ENCODE results near the gene PALM3.

PALM3 gene

DNA sequence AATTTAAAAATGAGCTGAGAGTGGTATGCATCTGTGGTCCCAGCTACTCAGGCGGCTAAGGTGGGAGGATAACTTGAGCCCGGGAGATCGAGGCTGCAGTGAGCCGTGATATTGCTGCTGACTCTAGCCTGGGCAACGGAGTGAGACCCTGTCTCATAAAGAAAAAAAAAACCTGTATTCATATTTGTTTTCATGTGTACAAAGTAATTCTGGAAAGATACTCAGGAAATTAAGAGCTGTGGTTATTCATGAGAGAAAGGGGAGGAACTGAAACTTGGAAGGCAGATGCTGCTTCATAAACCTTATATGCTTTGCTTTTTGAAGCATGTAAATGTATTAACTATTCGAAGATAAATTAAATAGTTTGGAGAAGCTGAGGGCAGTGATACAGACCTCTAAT is 42.8 kb downstream of the PALM3 start:
- no peak for DNase-seq (ENCODE audit: extremely low spot score)
- TF ChIP-seq FOXM1 (IDR thresholded peaks at IDR 0.05; ENCODE audit: borderline replicate concordance), result no peak
- POLR2A ChIA-PET, result interaction anchor here (2.2 to 2.4 kb wide), 2 partner anchors 12 kb away, joined by 7 read pairs; partner anchors contain the start of genes IL27RA and RFX1
- CTCF ChIA-PET, result interaction anchor here (1.2 kb wide), 1 partner anchor 13 kb away, joined by 3 read pairs; the partner anchor contains the start of gene IL27RA

GRCh38 chr19:14015524-14016035 is 46.3 kb downstream of the PALM3 start:
- TF ChIP-seq, protein P1, sequence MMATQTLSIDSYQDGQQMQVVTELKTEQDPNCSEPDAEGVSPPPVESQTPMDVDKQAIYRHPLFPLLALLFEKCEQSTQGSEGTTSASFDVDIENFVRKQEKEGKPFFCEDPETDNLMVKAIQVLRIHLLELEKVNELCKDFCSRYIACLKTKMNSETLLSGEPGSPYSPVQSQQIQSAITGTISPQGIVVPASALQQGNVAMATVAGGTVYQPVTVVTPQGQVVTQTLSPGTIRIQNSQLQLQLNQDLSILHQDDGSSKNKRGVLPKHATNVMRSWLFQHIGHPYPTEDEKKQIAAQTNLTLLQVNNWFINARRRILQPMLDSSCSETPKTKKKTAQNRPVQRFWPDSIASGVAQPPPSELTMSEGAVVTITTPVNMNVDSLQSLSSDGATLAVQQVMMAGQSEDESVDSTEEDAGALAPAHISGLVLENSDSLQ (IDR thresholded peaks at IDR 0.05), result no peak
- TF ChIP-seq FOXK2 (IDR thresholded peaks at IDR 0.05), result no peak
- TF ChIP-seq SP1 (IDR thresholded peaks at IDR 0.05), result no peak
- TF ChIP-seq BHLHE40 (IDR thresholded peaks at IDR 0.05; ENCODE audit: borderline replicate concordance), result no peak
- no peak for TF ChIP-seq NFRKB (IDR thresholded peaks at IDR 0.05)
- no peak for TF ChIP-seq FOXM1 (IDR thresholded peaks at IDR 0.05; ENCODE audit: borderline replicate concordance)
- TF ChIP-seq SUZ12 (IDR thresholded peaks at IDR 0.05), result no peak
- TF ChIP-seq ELF4 (IDR thresholded peaks at IDR 0.05), result no peak
- no peak for TF ChIP-seq ZNF384 (IDR thresholded peaks at IDR 0.05)
- TF ChIP-seq HDGF (IDR thresholded peaks at IDR 0.05; ENCODE audit: borderline replicate concordance), result no peak
- no peak for TF ChIP-seq L3MBTL2 (conservative IDR thresholded peaks at IDR 0.05)
- TF ChIP-seq LEF1 (IDR thresholded peaks at IDR 0.05; ENCODE audit: borderline replicate concordance), result no peak
- no peak for TF ChIP-seq CTBP1 (IDR thresholded peaks at IDR 0.05; ENCODE audit: borderline replicate concordance)
- ChIA-PET POLR2A (interaction anchor here (1.0 kb wide), 1 partner anchor 9 kb away, joined by 5 read pairs; the partner anchor contains the start of gene RFX1), CTCF (no interaction called here)
- DNase-seq (ENCODE audit: extremely low spot score), result no peak

DNA sequence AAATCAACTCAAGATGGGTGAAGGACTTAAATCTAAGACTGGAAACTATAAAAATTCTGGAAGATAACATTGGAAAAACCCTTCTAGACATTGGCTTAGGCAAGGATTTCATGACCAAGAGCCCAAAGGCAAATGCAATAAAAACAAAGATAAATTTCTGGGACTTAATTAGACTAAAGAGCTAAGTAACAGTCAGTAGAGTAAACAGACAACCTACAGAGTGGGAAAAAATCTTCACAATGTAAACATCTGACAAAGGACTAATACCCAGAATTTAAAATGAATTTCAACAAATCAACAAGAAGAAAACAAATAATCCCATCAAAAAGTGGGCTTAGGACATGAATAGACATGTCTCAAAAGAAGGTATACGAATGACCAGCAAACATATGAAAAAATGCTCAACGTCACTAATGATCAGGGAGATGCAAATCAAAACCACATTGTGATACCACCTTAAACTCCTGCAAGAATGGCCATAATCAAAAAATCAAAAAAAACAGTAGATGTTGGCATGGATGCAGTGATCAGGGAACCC is 49.4 kb downstream of the PALM3 start:
- TF ChIP-seq HDGF (IDR thresholded peaks at IDR 0.05; ENCODE audit: borderline replicate concordance), result no peak
- ChIA-PET POLR2A (no interaction called here), CTCF (no interaction called here)
- DNase-seq (ENCODE audit: extremely low spot score), result no peak

- TF ChIP-seq, protein P1 (IDR thresholded peaks at IDR 0.05), result no peak
- TF ChIP-seq LEF1 (IDR thresholded peaks at IDR 0.05; ENCODE audit: borderline replicate concordance) (peak; percentile 86), FOXK2 (IDR thresholded peaks at IDR 0.05) (no peak), L3MBTL2 (conservative IDR thresholded peaks at IDR 0.05) (peak; percentile 42; the same call in 1 of the 2 replicates), NFRKB (IDR thresholded peaks at IDR 0.05) (no peak), ZNF384 (IDR thresholded peaks at IDR 0.05) (no peak), HDGF (IDR thresholded peaks at IDR 0.05; ENCODE audit: borderline replicate concordance) (no peak), ARNT (IDR thresholded peaks at IDR 0.05) (peak; percentile 56; the same call in 1 of the 2 replicates), SUZ12 (IDR thresholded peaks at IDR 0.05) (no peak), FOXA1 (IDR thresholded peaks at IDR 0.05) (no peak), FOXM1 (IDR thresholded peaks at IDR 0.05; ENCODE audit: borderline replicate concordance) (peak; percentile 55; the same call in 1 of the 2 replicates), ELF4 (IDR thresholded peaks at IDR 0.05) (peak; percentile 20; the same call in 1 of the 2 replicates), TARDBP (IDR thresholded peaks at IDR 0.05) (peak; percentile 98), SP1 (IDR thresholded peaks at IDR 0.05) (no peak), CTBP1 (IDR thresholded peaks at IDR 0.05; ENCODE audit: borderline replicate concordance) (peak; percentile 63; the same call in 1 of the 2 replicates), BHLHE40 (IDR thresholded peaks at IDR 0.05; ENCODE audit: borderline replicate concordance) (no peak)
- ChIA-PET CTCF (interaction anchor here (0.6 to 1.3 kb wide), 2 partner anchors 16 to 36 kb away, joined by 3 to 5 read pairs; no protein-coding TSS in a partner anchor), POLR2A (interaction anchor here (0.7 to 2.5 kb wide), 16 partner anchors 8 to 275 kb away, joined by 3 to 16 read pairs (median 4); partner anchors contain the start of genes DCAF15, IL27RA, MISP3 and RLN3)
- DNase-seq (ENCODE audit: extremely low spot score), result peak; percentile 70
Observed at GRCh38 chr19:14006766-14007562, 54.9 kb downstream of the PALM3 start.

GRCh38 chr19:14006085-14006765 is 55.7 kb downstream of the PALM3 start, which contains the start of gene RFX1:
TSS of gene RFX1 (minus strand) at chr19:14006320. CDS start at chr19:13993843, 12,477 bp downstream.
- DNase-seq (ENCODE audit: extremely low spot score), result peak; percentile 91
- TF ChIP-seq SUZ12 (IDR thresholded peaks at IDR 0.05) (no peak), CTBP1 (IDR thresholded peaks at IDR 0.05; ENCODE audit: borderline replicate concordance) (no peak), NFRKB (IDR thresholded peaks at IDR 0.05) (no peak), ELF4 (IDR thresholded peaks at IDR 0.05) (no peak), FOXM1 (IDR thresholded peaks at IDR 0.05; ENCODE audit: borderline replicate concordance) (peak; percentile 76; the same call in 1 of the 2 replicates), SP1 (IDR thresholded peaks at IDR 0.05) (peak; percentile 73)
- TF ChIP-seq, protein P1 (IDR thresholded peaks at IDR 0.05), result peak; percentile 100
- ChIA-PET CTCF (interaction anchor here (0.6 to 1.3 kb wide), 2 partner anchors 17 to 36 kb away, joined by 3 to 5 read pairs; no protein-coding TSS in a partner anchor), POLR2A (interaction anchor here (0.7 to 2.5 kb wide), 17 partner anchors 9 to 76 kb away, joined by 3 to 16 read pairs (median 4); partner anchors contain the start of genes DCAF15, IL27RA, MISP3 and RLN3)
